Activated naive CD4-positive, alpha-beta T cell treated with anti-CD3 and anti-CD28 coated beads, Interleukin-2, amount 50 U/mL, for 24 hours (primary cell): Measurements from ENCODE around the gene CAPN15.
"Not testable (repeated sequence)": the region's sequence is repeated elsewhere in the genome, so short reads cannot be mapped to it uniquely, and the experiment has no call there.

ENCODE experiments used
- H3K27ac Mint-ChIP-seq: one replicate; pipeline ENCODE4 v1.8.0; 2021; ENCODE audit warnings: mild to moderate bottlenecking, mixed read lengths
- H3K27me3 Mint-ChIP-seq: one replicate; pipeline ENCODE4 v1.8.0; 2021; ENCODE audit warnings: mixed read lengths
- H3K36me3 Mint-ChIP-seq: one replicate; pipeline ENCODE4 v1.8.0; 2021; ENCODE audit warnings: mixed read lengths
- H3K4me1 Mint-ChIP-seq: one replicate; pipeline ENCODE4 v1.8.0; 2021; ENCODE audit warnings: mixed read lengths
- H3K4me3 Mint-ChIP-seq: one replicate; pipeline ENCODE4 v1.8.0; 2021; ENCODE audit warnings: mild to moderate bottlenecking, mixed read lengths
- H3K9me3 Mint-ChIP-seq: one replicate; pipeline ENCODE4 v1.8.0; 2021; ENCODE audit warnings: mixed read lengths

The CAPN15 gene

DNA sequence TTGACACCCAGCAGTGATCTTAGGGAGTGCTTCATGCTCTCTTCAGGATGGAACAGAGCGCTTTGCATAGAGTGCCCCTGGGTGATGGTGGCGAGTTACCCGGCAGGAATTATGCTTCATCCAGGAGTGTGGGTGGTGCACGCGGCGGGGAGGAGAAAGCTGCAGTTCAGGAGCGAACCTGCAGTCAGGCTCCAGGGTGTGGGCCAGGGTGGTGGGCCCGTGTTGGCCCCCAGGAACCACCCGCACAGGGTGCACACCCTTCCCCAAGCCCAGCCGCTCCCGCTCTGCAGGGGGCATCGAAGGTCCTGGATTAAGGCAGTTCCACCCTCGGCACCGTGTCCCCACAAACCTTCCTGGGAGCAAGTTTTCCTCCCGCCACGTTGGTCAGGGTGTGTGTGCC is 66.3 kb downstream of the CAPN15 start:
- H3K4me3 Mint-ChIP-seq, result no peak overlapping the region
- H3K4me1 Mint-ChIP-seq, result peaks cover 36% of the 10 kb centered on the region

GRCh38 chr16:595094-595528 is 67.6 kb downstream of the CAPN15 start:
- Mint-ChIP-seq H3K9me3 (no peaks in the 10 kb centered on the region), H3K27ac (no peak overlapping the region), H3K36me3 (no peaks in the 10 kb centered on the region), H3K27me3 (no peaks in the 10 kb centered on the region), H3K4me3 (no peak overlapping the region), H3K4me1 (peaks cover 36% of the 10 kb centered on the region)

More for the DNA sequence above, 66.3 kb downstream of the CAPN15 start:
- no peaks in the 10 kb centered on the region for H3K27me3 Mint-ChIP-seq
- no peak overlapping the region for H3K27ac Mint-ChIP-seq
- no peaks in the 10 kb centered on the region for H3K36me3 Mint-ChIP-seq
- H3K9me3 Mint-ChIP-seq, result no peaks in the 10 kb centered on the region

DNA sequence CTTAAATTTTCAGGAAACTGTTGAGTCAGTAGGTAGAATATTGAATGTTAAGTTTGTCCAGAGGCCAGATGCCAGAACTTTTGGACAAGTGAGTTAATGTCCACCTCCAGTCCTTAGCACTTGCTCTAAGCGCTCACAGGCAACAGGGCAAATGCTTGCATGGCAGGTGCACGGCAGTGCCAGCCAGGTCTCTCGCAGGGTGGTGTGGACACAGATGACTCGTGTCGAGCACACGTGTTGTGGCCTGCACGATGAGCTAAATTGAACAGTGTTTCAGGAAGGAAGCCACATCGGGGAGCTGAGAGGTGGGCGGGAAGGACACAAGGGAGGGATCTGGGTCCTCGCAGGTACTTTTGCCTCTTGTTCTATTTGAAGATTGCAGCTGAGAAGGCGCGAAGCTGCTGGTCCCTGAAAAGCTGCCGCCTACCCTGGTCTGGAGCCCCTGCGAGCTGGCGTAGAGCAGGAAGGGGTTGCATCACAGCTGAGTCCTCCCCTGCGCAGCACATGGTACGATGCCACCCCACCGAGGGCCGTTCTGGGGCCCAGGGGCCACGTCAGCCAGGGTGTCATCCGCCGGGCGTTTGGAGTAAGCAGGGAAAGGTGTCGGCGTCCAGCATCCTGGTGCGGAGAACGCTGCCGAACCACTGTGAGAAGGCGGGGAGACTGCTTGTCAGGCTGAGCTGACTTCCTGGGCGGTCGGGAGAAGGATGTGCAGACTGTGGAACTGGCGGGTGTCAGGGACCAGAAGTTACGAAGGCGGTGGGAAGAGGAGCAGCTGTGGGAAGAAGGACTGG is 68.6 kb downstream of the CAPN15 start:
- H3K36me3 Mint-ChIP-seq, result no peaks in the 10 kb centered on the region

GRCh38 chr16:596736-597060 is 69.2 kb downstream of the CAPN15 start:
- H3K9me3 Mint-ChIP-seq, result no peaks in the 10 kb centered on the region
- H3K27ac Mint-ChIP-seq, result peak overlapping the region; percentile 32
- H3K27me3 Mint-ChIP-seq, result no peaks in the 10 kb centered on the region
- H3K4me1 Mint-ChIP-seq, result peaks cover 26% of the 10 kb centered on the region
- no peak overlapping the region for H3K4me3 Mint-ChIP-seq
- no peaks in the 10 kb centered on the region for H3K36me3 Mint-ChIP-seq

More for the DNA sequence above, 68.6 kb downstream of the CAPN15 start:
- no peak overlapping the region for H3K4me3 Mint-ChIP-seq
- H3K27ac Mint-ChIP-seq, result peak overlapping the region; percentile 32
- no peaks in the 10 kb centered on the region for H3K9me3 Mint-ChIP-seq
- H3K27me3 Mint-ChIP-seq, result no peaks in the 10 kb centered on the region
- peaks cover 28% of the 10 kb centered on the region for H3K4me1 Mint-ChIP-seq

DNA sequence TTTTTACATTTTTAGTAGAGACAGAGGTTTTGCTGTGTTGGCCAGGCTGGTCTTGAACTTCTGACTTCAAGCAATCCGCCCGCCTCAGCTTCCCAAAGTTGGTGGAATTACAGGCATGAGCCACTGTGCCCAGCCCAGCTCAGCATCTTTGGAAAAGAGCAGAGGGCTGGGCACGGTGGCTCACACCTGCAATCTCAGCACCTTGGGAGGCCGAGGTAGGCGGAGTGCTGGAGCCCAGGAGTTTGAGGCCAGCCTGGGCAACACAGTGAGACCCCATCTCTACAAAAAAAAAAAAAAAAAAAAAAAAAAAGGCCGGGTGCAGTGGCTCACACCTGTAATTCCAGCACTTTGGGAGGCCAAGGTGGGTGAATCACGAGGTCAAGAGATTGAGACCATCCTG is 70.1 kb downstream of the CAPN15 start:
- H3K4me1 Mint-ChIP-seq, result peaks cover 19% of the 10 kb centered on the region
- H3K36me3 Mint-ChIP-seq, H3K4me3 Mint-ChIP-seq, H3K9me3 Mint-ChIP-seq, H3K27ac Mint-ChIP-seq, H3K27me3 Mint-ChIP-seq: not testable (repeated sequence)

GRCh38 chr16:598823-599739 is 71.6 kb downstream of the CAPN15 start:
- Mint-ChIP-seq H3K4me1 (peaks cover 19% of the 10 kb centered on the region), H3K9me3 (no peaks in the 10 kb centered on the region), H3K4me3 (no peak overlapping the region), H3K27ac (no peak overlapping the region), H3K27me3 (no peaks in the 10 kb centered on the region), H3K36me3 (no peaks in the 10 kb centered on the region)

DNA sequence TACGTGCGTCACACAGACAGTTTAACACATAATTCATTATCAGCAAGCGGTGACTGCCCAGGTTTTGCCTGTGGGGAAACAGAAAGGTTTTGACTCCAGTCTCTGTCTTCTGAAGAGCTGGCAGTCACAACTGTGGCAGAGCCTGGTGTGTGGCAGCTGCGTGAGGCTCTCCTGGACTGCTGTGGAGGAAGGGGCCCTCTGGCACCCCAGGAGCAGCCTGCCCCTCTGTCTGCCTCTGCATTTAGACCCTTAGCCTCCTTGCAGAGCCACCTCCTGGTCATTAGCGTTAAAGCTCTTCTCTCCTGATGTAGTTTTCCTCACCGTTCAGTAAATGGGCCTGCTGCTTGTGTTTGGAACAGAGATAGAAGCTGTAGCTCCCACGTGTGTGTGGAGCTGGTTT is 73.3 kb downstream of the CAPN15 start:
- Mint-ChIP-seq H3K9me3 (no peaks in the 10 kb centered on the region), H3K4me3 (no peak overlapping the region), H3K4me1 (peaks cover 14% of the 10 kb centered on the region), H3K36me3 (no peaks in the 10 kb centered on the region), H3K27ac (no peak overlapping the region), H3K27me3 (no peaks in the 10 kb centered on the region)

DNA sequence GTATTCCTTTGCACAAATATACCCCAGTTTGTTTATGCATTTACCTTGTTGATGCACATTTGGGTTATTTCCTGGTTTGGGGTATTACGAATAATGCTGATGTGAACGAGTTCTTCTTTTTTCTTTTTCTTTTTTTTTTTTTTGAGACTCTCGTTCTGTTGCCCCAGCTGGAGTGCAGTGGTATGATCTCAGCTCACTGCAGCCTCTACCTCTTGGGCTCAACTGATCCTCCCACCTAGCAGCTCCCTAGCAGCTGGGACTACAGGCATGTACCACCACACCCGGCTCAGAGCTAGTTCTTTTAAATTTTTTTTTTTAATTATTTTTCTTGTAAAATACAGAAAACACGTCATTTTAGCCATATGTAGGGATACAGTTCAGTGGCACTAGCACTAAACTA is 76.4 kb downstream of the CAPN15 start:
- Mint-ChIP-seq H3K27ac (no peak overlapping the region), H3K4me3 (no peak overlapping the region), H3K27me3 (no peaks in the 10 kb centered on the region), H3K9me3 (no peaks in the 10 kb centered on the region), H3K4me1 (peaks cover 16% of the 10 kb centered on the region), H3K36me3 (no peaks in the 10 kb centered on the region)
